Parathyroid adenoma (tissue), 2 donors: ENCODE measurements around the gene OCIAD2.

Experiments used
- H2AFZ ChIP-seq: fragments of 300-600 bp; sonication (generic); one replicate; pipeline ENCODE4 v1.7.0; 2017; ENCODE audit warnings: antibody characterized with exemption, mild to moderate bottlenecking
- H3K27ac ChIP-seq: fragments of 300-600 bp; sonication (generic); one replicate; pipeline ENCODE4 v1.7.0; 2017
- H3K27me3 ChIP-seq: fragments of 300-600 bp; sonication (generic); one replicate; pipeline ENCODE4 v1.7.0; 2017; ENCODE audit warnings: low read length; ENCODE audit not compliant: control insufficient read depth, insufficient read depth
- H3K36me3 ChIP-seq: fragments of 300-600 bp; sonication (generic); one replicate; pipeline ENCODE4 v1.7.0; 2017; ENCODE audit warnings: low read length; ENCODE audit not compliant: control insufficient read depth, insufficient read depth
- H3K4me1 ChIP-seq: fragments of 300-600 bp; sonication (generic); one replicate; pipeline ENCODE4 v1.7.0; 2017; ENCODE audit warnings: control low read depth
- H3K4me2 ChIP-seq: fragments of 300-600 bp; sonication (generic); one replicate; pipeline ENCODE4 v1.7.0; 2017; ENCODE audit warnings: low read length
- H3K4me3 ChIP-seq: fragments of 300-600 bp; sonication (generic); one replicate; pipeline ENCODE4 v1.7.0; 2017; ENCODE audit warnings: low read depth, low read length
- H3K79me2 ChIP-seq: fragments of 300-600 bp; sonication (generic); one replicate; pipeline ENCODE4 v1.7.0; 2017; ENCODE audit warnings: control low read depth
- H3K9ac ChIP-seq: fragments of 300-600 bp; sonication (generic); one replicate; pipeline ENCODE4 v1.7.0; 2017; ENCODE audit warnings: mild to moderate bottlenecking
- H3K9me3 ChIP-seq: fragments of 300-600 bp; sonication (generic); one replicate; pipeline ENCODE4 v1.7.0; 2017; ENCODE audit warnings: low read length; ENCODE audit not compliant: control insufficient read depth
- TF ChIP-seq, protein P1 (sequence below): fragments of 300-600 bp; sonication (generic); IDR thresholded peaks from one replicate; pipeline ENCODE4 v1.7.0; 2017; ENCODE audit warnings: antibody characterized with exemption, mild to moderate bottlenecking
- donor health status: primary hyperparathyroidism.

OCIAD2 gene

GRCh38 chr4:48943387-48943786 is 36.8 kb upstream of the OCIAD2 start:
- Histone ChIP-seq H3K27me3 (no peaks in the 10 kb centered on the region), H2AFZ (no peak overlapping the region), H3K36me3 (no peaks in the 10 kb centered on the region), H3K4me1 (no peaks in the 10 kb centered on the region), H3K9me3 (no peaks in the 10 kb centered on the region), H3K4me2 (no peak overlapping the region), H3K79me2 (no peaks in the 10 kb centered on the region), H3K9ac (no peak overlapping the region), H3K4me3 (no peak overlapping the region), H3K27ac (no peak overlapping the region)
- TF ChIP-seq, protein P1, sequence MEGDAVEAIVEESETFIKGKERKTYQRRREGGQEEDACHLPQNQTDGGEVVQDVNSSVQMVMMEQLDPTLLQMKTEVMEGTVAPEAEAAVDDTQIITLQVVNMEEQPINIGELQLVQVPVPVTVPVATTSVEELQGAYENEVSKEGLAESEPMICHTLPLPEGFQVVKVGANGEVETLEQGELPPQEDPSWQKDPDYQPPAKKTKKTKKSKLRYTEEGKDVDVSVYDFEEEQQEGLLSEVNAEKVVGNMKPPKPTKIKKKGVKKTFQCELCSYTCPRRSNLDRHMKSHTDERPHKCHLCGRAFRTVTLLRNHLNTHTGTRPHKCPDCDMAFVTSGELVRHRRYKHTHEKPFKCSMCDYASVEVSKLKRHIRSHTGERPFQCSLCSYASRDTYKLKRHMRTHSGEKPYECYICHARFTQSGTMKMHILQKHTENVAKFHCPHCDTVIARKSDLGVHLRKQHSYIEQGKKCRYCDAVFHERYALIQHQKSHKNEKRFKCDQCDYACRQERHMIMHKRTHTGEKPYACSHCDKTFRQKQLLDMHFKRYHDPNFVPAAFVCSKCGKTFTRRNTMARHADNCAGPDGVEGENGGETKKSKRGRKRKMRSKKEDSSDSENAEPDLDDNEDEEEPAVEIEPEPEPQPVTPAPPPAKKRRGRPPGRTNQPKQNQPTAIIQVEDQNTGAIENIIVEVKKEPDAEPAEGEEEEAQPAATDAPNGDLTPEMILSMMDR, result no peak

- TF ChIP-seq, protein P1, result no peak
- H3K36me3 ChIP-seq, result no peaks in the 10 kb centered on the region
Observed at GRCh38 chr4:48939785-48940184, 33.2 kb upstream of the OCIAD2 start.

GRCh38 chr4:48938831-48939230 is 32.3 kb upstream of the OCIAD2 start:
- Histone ChIP-seq H3K9ac (no peak overlapping the region), H3K9me3 (no peaks in the 10 kb centered on the region), H2AFZ (no peak overlapping the region), H3K36me3 (no peaks in the 10 kb centered on the region), H3K4me1 (no peaks in the 10 kb centered on the region), H3K4me2 (no peak overlapping the region), H3K27me3 (no peaks in the 10 kb centered on the region), H3K79me2 (no peaks in the 10 kb centered on the region), H3K27ac (no peak overlapping the region), H3K4me3 (no peak overlapping the region)
- TF ChIP-seq, protein P1, result no peak

More at GRCh38 chr4:48939785-48940184, 33.2 kb upstream of the OCIAD2 start:
- no peaks in the 10 kb centered on the region for H3K79me2 ChIP-seq
- H3K9ac ChIP-seq, result no peak overlapping the region
- H2AFZ ChIP-seq, result no peak overlapping the region
- H3K27ac ChIP-seq, result no peak overlapping the region
- H3K4me2 ChIP-seq, result no peak overlapping the region
- no peaks in the 10 kb centered on the region for H3K4me1 ChIP-seq
- no peaks in the 10 kb centered on the region for H3K27me3 ChIP-seq
- no peak overlapping the region for H3K4me3 ChIP-seq
- H3K9me3 ChIP-seq, result no peaks in the 10 kb centered on the region

- TF ChIP-seq, protein P1, result no peak
- no peaks in the 10 kb centered on the region for H3K4me1 ChIP-seq
- no peak overlapping the region for H3K27ac ChIP-seq
- no peaks in the 10 kb centered on the region for H3K27me3 ChIP-seq
- H3K9ac ChIP-seq, result no peak overlapping the region
- H3K4me2 ChIP-seq, result no peak overlapping the region
- H3K9me3 ChIP-seq, result no peaks in the 10 kb centered on the region
- H3K36me3 ChIP-seq, result no peaks in the 10 kb centered on the region
- no peak overlapping the region for H2AFZ ChIP-seq
- H3K79me2 ChIP-seq, result no peaks in the 10 kb centered on the region
- no peak overlapping the region for H3K4me3 ChIP-seq
Observed at GRCh38 chr4:48937033-48937432, 30.5 kb upstream of the OCIAD2 start.

DNA sequence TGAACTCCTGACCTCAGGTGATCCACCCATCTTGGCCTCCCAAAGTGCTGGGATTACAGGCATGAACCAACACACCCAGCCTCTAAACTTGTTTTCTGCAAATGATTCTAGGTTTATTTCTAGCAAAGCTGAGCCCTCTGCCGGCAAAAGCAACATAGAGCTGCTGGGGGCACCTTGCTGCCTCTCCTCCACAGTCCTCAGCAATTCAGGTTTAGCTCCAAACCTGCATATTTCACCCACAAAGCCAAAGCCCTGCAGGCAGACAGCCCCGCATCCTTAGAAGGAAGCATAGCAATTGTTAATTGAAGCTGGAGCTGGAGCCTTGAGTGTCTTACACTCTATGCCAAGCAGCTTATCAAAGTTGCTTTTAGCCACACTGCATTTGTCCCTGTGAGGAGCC is 24.9 kb upstream of the OCIAD2 start:
- Histone ChIP-seq H3K36me3 (no peaks in the 10 kb centered on the region), H3K4me1 (no peaks in the 10 kb centered on the region), H3K9ac (no peak overlapping the region), H3K27me3 (no peaks in the 10 kb centered on the region), H3K4me3 (no peak overlapping the region), H3K4me2 (no peak overlapping the region), H3K79me2 (no peaks in the 10 kb centered on the region), H3K9me3 (no peaks in the 10 kb centered on the region), H3K27ac (no peak overlapping the region), H2AFZ (no peak overlapping the region)
- TF ChIP-seq, protein P1, result no peak
